WTC11 (cell line): ENCODE data around the gene MRC1. TPM values are rescaled to one million over a fixed set of nuclear protein-coding genes. Genes with fewer than 3 reads are reported as not detected.

Experiments used
- ATAC-seq: fragments of 200-7000 bp; cut with Tn5 transposase; 2 replicates; pipeline ENCODE4 v1.10.0; 2021; ENCODE audit warnings: mild to moderate bottlenecking, moderate library complexity
- Bru-seq: library from RNA; stranded (reverse); fragments of 400-500 nt; gene quantifications from one replicate; lab custom pipeline; 2021; lab: Mats Ljungman, UMichigan
- CTCF ChIA-PET: fragments of 300-600 bp; sonication (Branson Sonifier 250); formaldehyde crosslinking; loops from one replicate; lab custom pipeline; 2021; ENCODE audit warnings: antibody characterized with exemption; lab: Charles Lee
- POLR2A ChIA-PET: fragments of 350-600 bp; sonication (Branson Sonifier 250); formaldehyde crosslinking; loops from one replicate; lab custom pipeline; 2021; ENCODE audit warnings: antibody characterized with exemption; lab: Charles Lee
- DNase-seq: peaks from one replicate; pipeline ENCODE4 v3.0.0; 2021; ENCODE audit warnings: low spot score
- H3K27ac Mint-ChIP-seq: 2 replicates; pipeline ENCODE4 v1.8.0; 2021; ENCODE audit warnings: mixed read lengths
- H3K27me3 Mint-ChIP-seq: 2 replicates; pipeline ENCODE4 v1.8.0; 2021; ENCODE audit warnings: low read depth, mild to moderate bottlenecking, moderate library complexity, mixed read lengths
- H3K36me3 Mint-ChIP-seq: 2 replicates; pipeline ENCODE4 v1.8.0; 2021; ENCODE audit warnings: mixed read lengths
- H3K4me1 Mint-ChIP-seq: 2 replicates; pipeline ENCODE4 v1.8.0; 2022; ENCODE audit warnings: mixed read lengths
- H3K4me3 Mint-ChIP-seq: 2 replicates; pipeline ENCODE4 v1.8.0; 2021; ENCODE audit warnings: mild to moderate bottlenecking, moderate library complexity, mixed read lengths
- H3K9me3 Mint-ChIP-seq: 2 replicates; pipeline ENCODE4 v1.8.0; 2021; ENCODE audit warnings: mixed read lengths
- AR ChIP-seq: fragments of 250-450 bp; sonication (Bioruptor Pico); IDR thresholded peaks from 2 replicates; pipeline ENCODE4 v1.9.0; 2021; ENCODE audit warnings: mild to moderate bottlenecking
- ATF1 ChIP-seq: sonication (generic); formaldehyde crosslinking; IDR thresholded peaks from 2 replicates; pipeline ENCODE4 v1.8.1; 2023; ENCODE audit warnings: mild to moderate bottlenecking, moderate library complexity, missing genetic modification reagents
- CBFB ChIP-seq: sonication (generic); formaldehyde crosslinking; IDR thresholded peaks from 2 replicates; pipeline ENCODE4 v1.8.1; 2022; ENCODE audit warnings: mild to moderate bottlenecking, low read depth, missing genetic modification reagents
- CREM ChIP-seq: sonication (generic); formaldehyde crosslinking; IDR thresholded peaks from 2 replicates; pipeline ENCODE4 v1.8.1; 2022; ENCODE audit warnings: mild to moderate bottlenecking, missing genetic modification reagents, moderate library complexity
- E2F4 ChIP-seq: sonication (generic); formaldehyde crosslinking; IDR thresholded peaks from 2 replicates; pipeline ENCODE4 v1.8.1; 2022; ENCODE audit warnings: low read depth, mild to moderate bottlenecking, moderate library complexity, missing genetic modification reagents, borderline replicate concordance
- E2F5 ChIP-seq: sonication (generic); formaldehyde crosslinking; IDR thresholded peaks from 2 replicates; pipeline ENCODE4 v1.8.1; 2022; ENCODE audit warnings: mild to moderate bottlenecking, moderate library complexity, missing genetic modification reagents
- ESRRA ChIP-seq: sonication (generic); formaldehyde crosslinking; IDR thresholded peaks from 2 replicates; pipeline ENCODE4 v1.8.1; 2022; ENCODE audit warnings: mild to moderate bottlenecking, missing genetic modification reagents, borderline replicate concordance
- ETV6 ChIP-seq: sonication (generic); formaldehyde crosslinking; IDR thresholded peaks from 2 replicates; pipeline ENCODE4 v1.8.1; 2022; ENCODE audit warnings: mild to moderate bottlenecking, missing genetic modification reagents
- FOXP1 ChIP-seq: sonication (generic); formaldehyde crosslinking; IDR thresholded peaks from 2 replicates; pipeline ENCODE4 v1.8.0; 2022; ENCODE audit warnings: missing genetic modification reagents, mild to moderate bottlenecking, moderate library complexity, borderline replicate concordance
- JUN ChIP-seq: sonication (generic); formaldehyde crosslinking; IDR thresholded peaks from 2 replicates; pipeline ENCODE4 v1.8.0; 2023; ENCODE audit warnings: mild to moderate bottlenecking, missing genetic modification reagents
- MYBL2 ChIP-seq: sonication (generic); formaldehyde crosslinking; IDR thresholded peaks from 2 replicates; pipeline ENCODE4 v1.8.1; 2023; ENCODE audit warnings: mild to moderate bottlenecking, moderate library complexity, missing genetic modification reagents
- NR1H2 ChIP-seq: sonication (generic); formaldehyde crosslinking; IDR thresholded peaks from 2 replicates; pipeline ENCODE4 v1.9.0; 2021; ENCODE audit warnings: mild to moderate bottlenecking, moderate library complexity, missing genetic modification reagents
- SMAD3 ChIP-seq: sonication (generic); formaldehyde crosslinking; IDR thresholded peaks from 2 replicates; pipeline ENCODE4 v1.8.0; 2022; ENCODE audit warnings: missing genetic modification reagents, mild to moderate bottlenecking, borderline replicate concordance
- SMAD4 ChIP-seq: sonication (generic); formaldehyde crosslinking; IDR thresholded peaks from 2 replicates; pipeline ENCODE4 v1.8.0; 2022; ENCODE audit warnings: mild to moderate bottlenecking, missing genetic modification reagents
- USF2 ChIP-seq: sonication (generic); formaldehyde crosslinking; IDR thresholded peaks from 2 replicates; pipeline ENCODE4 v1.8.1; 2023; ENCODE audit warnings: mild to moderate bottlenecking, missing genetic modification reagents, moderate library complexity
- ZNF138 ChIP-seq: sonication (generic); formaldehyde crosslinking; conservative IDR thresholded peaks from 2 replicates; pipeline ENCODE4 v1.8.1; 2022; ENCODE audit warnings: mild to moderate bottlenecking, moderate library complexity, missing genetic modification reagents
- ZNF671 ChIP-seq: fragments of 250-450 bp; sonication (Bioruptor Pico); IDR thresholded peaks from 2 replicates; pipeline ENCODE4 v1.8.0; 2021; ENCODE audit warnings: mild to moderate bottlenecking
- long read RNA-seq, 3 experiments: library from RNA in 1 of 3; library from capped mRNA in 1 of 3; library from polyadenylated mRNA in 1 of 3; unstranded in 2 of 3; stranded (forward) in 1 of 3; transcript quantifications; one replicate each; pipeline ENCODE4 v2.0.0, GENCODE V29; 2021
- total RNA-seq: library from RNA; stranded (reverse); gene quantifications from 3 replicates; pipeline ENCODE4 v1.2.3, GENCODE V29; 2021

MRC1 gene
- total RNA-seq = 0.33 to 0.46 TPM (median 0.44 TPM) in 3 replicates
- Bru-seq, nascent RNA = percentile 1 among the genes with signal in this experiment
- long read RNA-seq, experiment 1, full-length matches to known transcripts = 1 of 1 reads
- long read RNA-seq, experiment 1, partial matches to known transcripts = 0 of 1 reads
- long read RNA-seq, experiment 1, other reads (novel, unspliced or antisense) = 0 of 1 reads
- long read RNA-seq, experiment 2 = 0 reads
- long read RNA-seq, experiment 3 = 0 reads

DNA sequence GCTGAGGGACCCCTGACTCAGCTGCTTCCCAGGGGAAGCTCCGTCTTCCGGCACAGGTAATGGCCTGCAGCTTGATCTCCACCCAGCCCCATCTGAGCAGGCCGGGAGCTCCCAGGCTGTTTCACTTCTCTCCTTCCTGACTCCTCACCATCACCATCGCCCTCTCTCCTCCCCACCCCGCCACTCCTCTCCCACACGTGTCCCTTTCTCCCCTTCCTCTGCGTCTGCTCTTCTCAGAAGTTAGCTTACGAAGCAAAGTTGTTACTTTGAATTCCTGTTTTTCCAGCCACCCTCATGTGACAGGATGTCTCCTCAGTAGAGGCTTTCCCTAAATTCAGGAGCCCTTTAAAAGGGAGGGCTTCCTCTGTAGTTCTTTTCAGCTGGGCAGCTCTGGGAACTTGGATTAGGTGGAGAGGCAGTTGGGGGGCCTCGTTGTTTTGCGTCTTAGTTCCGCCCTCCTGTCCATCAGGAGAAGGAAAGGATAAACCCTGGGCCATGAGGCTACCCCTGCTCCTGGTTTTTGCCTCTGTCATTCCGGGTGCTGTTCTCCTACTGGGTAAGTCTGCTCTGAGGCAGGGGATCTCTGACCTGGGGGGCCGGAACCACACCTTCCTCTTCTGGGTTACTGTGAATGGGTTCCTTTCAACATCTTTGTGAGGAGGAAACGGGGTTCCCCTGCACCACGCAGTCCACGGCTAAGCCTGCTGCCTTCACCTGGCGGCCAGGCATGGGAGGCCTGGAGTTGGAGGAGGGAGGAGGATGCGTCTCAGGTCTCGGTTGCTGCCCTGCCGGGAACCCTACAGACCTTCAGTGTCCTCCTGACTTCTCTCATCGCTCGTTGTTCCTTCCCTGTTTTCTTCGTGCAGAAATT is at the start of gene MRC1:
MRC1 (plus strand) TSS at position 378 of the 871 bp plus-strand sequence; CDS start at position 496, 118 bp downstream.
- Mint-ChIP-seq H3K36me3 (no peaks in the 10 kb centered on the region), H3K27ac (no peak within 1 kb of the TSS), H3K27me3 (no peaks in the 10 kb centered on the region), H3K9me3 (no peaks in the 10 kb centered on the region), H3K4me3 (no peak within 1 kb of the TSS), H3K4me1 (peaks cover 11% of the 10 kb centered on the region)
- ATAC-seq = peak; percentile 53
- CTCF ChIA-PET = interaction anchor here (0.5 to 0.8 kb wide), 2 partner anchors 18 to 35 kb away, joined by 3 read pairs; no protein-coding TSS in a partner anchor
- POLR2A ChIA-PET = no interaction called here
- no peak for DNase-seq
- TF ChIP-seq ZNF671 (CRISPR knock-in tag) (no peak), MYBL2 (CRISPR knock-in tag) (no peak), E2F5 (CRISPR knock-in tag) (no peak)

DNA sequence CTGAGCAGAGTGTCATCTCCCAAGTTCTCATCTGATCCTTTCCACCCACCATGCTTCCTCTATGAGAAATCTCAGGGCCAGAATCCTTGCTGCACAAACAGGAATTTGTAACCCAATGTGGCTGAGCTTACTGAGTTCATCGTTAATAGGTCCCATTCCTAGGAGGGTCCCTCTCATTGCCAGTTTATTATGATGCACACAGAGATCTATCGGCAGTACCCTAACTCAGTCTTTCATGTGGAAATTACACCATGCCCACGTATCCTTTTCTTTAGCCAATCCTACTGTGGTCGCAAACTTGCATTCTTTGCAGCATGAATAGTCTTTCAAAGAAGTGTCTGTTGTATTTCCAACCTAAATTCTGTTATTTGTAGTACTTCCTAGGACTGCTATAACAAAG is 45.0 kb upstream of the MRC1 start:
- Mint-ChIP-seq H3K9me3 (peaks cover 12% of the 10 kb centered on the region), H3K27ac (no peak overlapping the region), H3K27me3 (peaks cover 77% of the 10 kb centered on the region), H3K4me1 (peaks cover 10% of the 10 kb centered on the region), H3K4me3 (no peak overlapping the region), H3K36me3 (no peaks in the 10 kb centered on the region)
- ChIA-PET POLR2A (no interaction called here), CTCF (no interaction called here)
- no peak for TF ChIP-seq ATF1 (CRISPR knock-in tag)
- TF ChIP-seq AR (CRISPR knock-in tag) = no peak
- TF ChIP-seq ZNF138 (CRISPR knock-in tag) = no peak
- no peak for TF ChIP-seq ESRRA
- TF ChIP-seq USF2 (CRISPR knock-in tag) = no peak
- TF ChIP-seq JUN (CRISPR knock-in tag) = no peak
- no peak for TF ChIP-seq CBFB (CRISPR knock-in tag)
- TF ChIP-seq ZNF671 (CRISPR knock-in tag) = no peak
- TF ChIP-seq SMAD4 (CRISPR knock-in tag) = no peak
- peak; percentile 82 for ATAC-seq
- no peak for DNase-seq

GRCh38 chr10:17765602-17766001 is 43.5 kb upstream of the MRC1 start:
- peaks cover 70% of the 10 kb centered on the region for H3K27me3 Mint-ChIP-seq
- DNase-seq (no peak), ATAC-seq (no peak)
- H3K27ac Mint-ChIP-seq = no peak overlapping the region
- CTCF ChIA-PET = no interaction called here
- peaks cover 12% of the 10 kb centered on the region for H3K9me3 Mint-ChIP-seq
- TF ChIP-seq USF2 (CRISPR knock-in tag) (no peak), NR1H2 (CRISPR knock-in tag) (no peak), ESRRA (no peak), ETV6 (no peak), SMAD3 (no peak), CREM (CRISPR knock-in tag) (no peak), FOXP1 (no peak), E2F4 (no peak)
- no peak overlapping the region for H3K4me3 Mint-ChIP-seq
- no peaks in the 10 kb centered on the region for H3K36me3 Mint-ChIP-seq
- H3K4me1 Mint-ChIP-seq = peaks cover 10% of the 10 kb centered on the region
- POLR2A ChIA-PET = no interaction called here
